Vagina (tissue), 2 donors: ENCODE data around the gene SLC9C1.

Experiments
- POLR2A ChIP-seq, 2 donors: fragments of 450-650 bp; IDR thresholded peaks; one replicate each; pipeline ENCODE4 v1.6.1; 2017; ENCODE audit warnings: antibody characterized with exemption in 2 of 2, mild to moderate bottlenecking in 2 of 2, moderate library complexity in 2 of 2
- TF ChIP-seq, protein P1 (sequence below), 3 experiments: fragments of 450-650 bp in 2 of 3; fragments of 200-600 bp in 1 of 3; sonication (generic) in 1 of 3; IDR thresholded peaks; one replicate each; pipeline ENCODE4 v1.5.1; 2017 to 2019; ENCODE audit warnings: antibody characterized with exemption in 3 of 3, mild to moderate bottlenecking in 2 of 3, moderate library complexity in 2 of 3

DNA sequence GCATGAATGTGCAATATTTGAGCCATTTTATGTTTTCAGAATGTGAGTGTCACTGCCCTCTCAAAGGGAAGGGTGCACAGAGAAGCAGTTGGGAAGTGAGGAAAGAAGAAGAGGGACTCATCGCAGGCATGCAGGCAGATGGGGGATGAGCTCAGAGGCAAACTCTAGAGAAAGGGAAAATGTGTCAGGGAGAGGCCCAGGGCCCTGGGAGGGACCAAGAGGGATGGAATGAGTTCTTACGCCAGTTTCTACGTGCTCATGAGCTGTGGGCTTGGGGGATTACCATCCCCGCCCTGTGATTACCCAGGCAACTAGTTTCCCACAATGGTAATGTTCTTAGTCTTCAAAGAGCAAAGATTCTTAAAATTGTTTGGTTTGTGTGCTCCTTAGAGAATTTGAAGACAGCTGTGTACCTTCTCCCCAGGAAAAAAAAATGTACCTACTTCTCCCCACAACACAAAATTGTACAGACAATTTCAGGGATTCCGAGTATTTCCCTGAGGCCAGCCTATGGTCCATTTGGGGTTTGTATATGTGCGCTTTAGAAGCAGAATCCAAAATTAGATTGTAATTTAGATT, 178.8 kb downstream of the SLC9C1 start:
- no peak for TF ChIP-seq POLR2A (IDR thresholded peaks at IDR 0.05)
- TF ChIP-seq, protein P1, sequence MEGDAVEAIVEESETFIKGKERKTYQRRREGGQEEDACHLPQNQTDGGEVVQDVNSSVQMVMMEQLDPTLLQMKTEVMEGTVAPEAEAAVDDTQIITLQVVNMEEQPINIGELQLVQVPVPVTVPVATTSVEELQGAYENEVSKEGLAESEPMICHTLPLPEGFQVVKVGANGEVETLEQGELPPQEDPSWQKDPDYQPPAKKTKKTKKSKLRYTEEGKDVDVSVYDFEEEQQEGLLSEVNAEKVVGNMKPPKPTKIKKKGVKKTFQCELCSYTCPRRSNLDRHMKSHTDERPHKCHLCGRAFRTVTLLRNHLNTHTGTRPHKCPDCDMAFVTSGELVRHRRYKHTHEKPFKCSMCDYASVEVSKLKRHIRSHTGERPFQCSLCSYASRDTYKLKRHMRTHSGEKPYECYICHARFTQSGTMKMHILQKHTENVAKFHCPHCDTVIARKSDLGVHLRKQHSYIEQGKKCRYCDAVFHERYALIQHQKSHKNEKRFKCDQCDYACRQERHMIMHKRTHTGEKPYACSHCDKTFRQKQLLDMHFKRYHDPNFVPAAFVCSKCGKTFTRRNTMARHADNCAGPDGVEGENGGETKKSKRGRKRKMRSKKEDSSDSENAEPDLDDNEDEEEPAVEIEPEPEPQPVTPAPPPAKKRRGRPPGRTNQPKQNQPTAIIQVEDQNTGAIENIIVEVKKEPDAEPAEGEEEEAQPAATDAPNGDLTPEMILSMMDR (IDR thresholded peaks at IDR 0.05): no peak
